GM12865 (cell line): ENCODE measurements around the gene CCDC91.

Experiments
- DNase-seq: peaks from one replicate; pipeline ENCODE4 v3.0.0; 2010; ENCODE audit warnings: low read depth
- H3K4me3 ChIP-seq: 2 replicates; pipeline ENCODE4 v1.5.1; 2011; ENCODE audit warnings: mild to moderate bottlenecking, low read depth, low read length, control low read depth
- TF ChIP-seq, protein P1 (sequence below): IDR thresholded peaks from 2 replicates; pipeline ENCODE4 v1.5.1; 2011; ENCODE audit warnings: low read length, control low read depth, low read depth, inconsistent platforms; ENCODE audit not compliant: insufficient read depth; ENCODE audit errors: missing control alignments

Gene CCDC91

DNA sequence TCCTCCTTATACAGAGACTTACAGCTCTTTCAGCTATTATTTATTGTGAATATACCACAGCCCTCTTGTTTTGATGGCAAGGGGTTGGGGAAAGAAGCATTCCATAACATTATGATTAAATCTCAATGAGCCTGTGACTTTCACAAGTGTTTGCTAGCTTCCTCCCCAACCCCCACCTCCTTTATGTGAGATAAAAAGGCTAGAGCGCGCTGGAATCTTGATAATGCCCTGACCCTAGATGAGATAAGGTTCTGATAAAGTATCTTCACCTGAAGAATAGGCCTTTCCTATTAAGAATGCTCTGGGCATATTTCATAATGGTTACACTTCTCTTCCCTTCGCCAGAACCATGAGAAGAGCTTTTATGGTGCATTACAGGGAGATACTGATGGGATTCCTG, 236.8 kb downstream of the CCDC91 start:
- TF ChIP-seq, protein P1, sequence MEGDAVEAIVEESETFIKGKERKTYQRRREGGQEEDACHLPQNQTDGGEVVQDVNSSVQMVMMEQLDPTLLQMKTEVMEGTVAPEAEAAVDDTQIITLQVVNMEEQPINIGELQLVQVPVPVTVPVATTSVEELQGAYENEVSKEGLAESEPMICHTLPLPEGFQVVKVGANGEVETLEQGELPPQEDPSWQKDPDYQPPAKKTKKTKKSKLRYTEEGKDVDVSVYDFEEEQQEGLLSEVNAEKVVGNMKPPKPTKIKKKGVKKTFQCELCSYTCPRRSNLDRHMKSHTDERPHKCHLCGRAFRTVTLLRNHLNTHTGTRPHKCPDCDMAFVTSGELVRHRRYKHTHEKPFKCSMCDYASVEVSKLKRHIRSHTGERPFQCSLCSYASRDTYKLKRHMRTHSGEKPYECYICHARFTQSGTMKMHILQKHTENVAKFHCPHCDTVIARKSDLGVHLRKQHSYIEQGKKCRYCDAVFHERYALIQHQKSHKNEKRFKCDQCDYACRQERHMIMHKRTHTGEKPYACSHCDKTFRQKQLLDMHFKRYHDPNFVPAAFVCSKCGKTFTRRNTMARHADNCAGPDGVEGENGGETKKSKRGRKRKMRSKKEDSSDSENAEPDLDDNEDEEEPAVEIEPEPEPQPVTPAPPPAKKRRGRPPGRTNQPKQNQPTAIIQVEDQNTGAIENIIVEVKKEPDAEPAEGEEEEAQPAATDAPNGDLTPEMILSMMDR: no peak

DNA sequence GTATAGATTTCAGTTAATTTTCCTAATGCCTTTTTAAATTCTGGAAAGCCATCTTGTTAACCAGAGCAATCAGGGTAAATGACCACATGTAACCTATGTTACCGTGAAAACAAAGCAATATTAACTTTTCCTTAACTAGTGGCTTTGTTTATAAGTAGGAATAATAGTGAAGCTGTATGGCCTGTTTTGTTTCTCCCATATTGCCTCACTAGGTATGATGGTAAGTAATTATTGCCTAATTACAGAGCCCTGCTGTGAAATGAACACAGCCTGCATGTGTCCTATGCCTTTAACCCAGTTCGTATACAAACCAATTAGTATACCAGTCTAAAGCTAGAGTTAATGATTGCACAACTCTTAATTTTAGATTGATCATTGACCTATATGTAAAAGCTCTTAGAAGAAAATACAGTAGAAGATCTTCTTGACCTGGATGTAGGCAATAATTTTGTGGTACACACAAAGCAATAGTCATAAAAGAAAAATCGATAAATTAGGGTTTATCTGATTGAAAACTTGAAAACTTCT, 249.9 kb downstream of the CCDC91 start:
- TF ChIP-seq, protein P1: no peak
- no peak for DNase-seq
- H3K4me3 ChIP-seq: no peak overlapping the region

More for the DNA sequence above, 236.8 kb downstream of the CCDC91 start:
- DNase-seq: no peak
- H3K4me3 ChIP-seq: no peak overlapping the region

DNA sequence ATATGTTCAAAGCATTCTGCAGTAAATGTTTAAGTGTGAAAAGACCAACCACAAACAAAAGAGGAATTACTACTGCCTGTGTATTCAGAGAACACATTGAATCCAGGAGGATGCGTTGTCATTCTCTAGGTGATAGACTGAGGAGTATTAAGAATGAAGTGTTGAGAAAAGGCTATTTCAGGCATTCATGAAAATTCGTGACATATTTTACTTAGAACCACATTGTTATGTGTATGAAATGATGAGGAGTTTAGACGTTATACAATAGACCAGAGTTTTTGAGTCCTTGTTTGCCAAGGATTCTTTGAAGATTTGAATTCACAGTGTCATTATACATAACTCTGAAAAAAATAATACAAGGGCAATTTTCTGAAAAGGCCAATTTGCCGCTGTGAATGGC, 251.8 kb downstream of the CCDC91 start:
- DNase-seq: no peak
- TF ChIP-seq, protein P1: no peak

DNA sequence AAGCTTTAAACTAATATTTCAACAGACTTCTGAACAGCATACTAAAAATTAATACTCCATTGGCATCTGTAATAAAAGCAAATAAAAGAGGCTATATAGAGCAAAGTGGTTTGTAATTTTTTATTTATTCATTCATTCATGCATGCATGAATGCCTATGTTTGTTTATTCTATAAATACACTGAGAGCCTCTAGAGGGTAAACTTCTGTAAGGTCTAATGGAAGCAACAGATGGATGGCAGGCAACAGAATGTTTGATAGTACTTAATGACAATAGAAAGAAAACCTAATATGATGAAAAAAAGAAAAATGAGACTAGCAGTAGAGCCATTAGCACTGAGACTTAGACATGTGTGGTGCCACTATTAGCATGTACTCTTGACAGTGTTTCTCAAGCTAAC, 253.1 kb downstream of the CCDC91 start:
- TF ChIP-seq, protein P1: no peak
- H3K4me3 ChIP-seq: no peak overlapping the region
- no peak for DNase-seq

More for the DNA sequence above, 251.8 kb downstream of the CCDC91 start:
- no peak overlapping the region for H3K4me3 ChIP-seq

DNA sequence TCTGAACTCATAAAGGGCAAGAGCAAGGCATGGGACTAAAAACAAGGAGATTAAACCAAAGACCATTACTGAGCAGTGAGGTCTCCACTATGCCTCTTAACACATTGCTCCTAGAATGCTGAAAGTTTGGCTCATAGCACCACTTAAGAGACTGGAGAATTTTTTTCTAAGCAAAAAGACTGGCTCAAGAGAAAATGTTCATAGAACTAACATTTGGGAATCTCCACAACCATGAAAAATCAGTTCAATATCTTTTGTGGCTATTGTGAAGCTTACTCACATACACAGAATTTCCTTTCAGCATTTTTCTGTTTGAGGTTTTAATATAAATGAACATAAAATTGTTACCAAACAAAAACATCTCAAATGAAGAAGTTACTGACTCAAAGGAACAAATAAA, 255.8 kb downstream of the CCDC91 start:
- no peak overlapping the region for H3K4me3 ChIP-seq
- TF ChIP-seq, protein P1: no peak
- DNase-seq: no peak

DNA sequence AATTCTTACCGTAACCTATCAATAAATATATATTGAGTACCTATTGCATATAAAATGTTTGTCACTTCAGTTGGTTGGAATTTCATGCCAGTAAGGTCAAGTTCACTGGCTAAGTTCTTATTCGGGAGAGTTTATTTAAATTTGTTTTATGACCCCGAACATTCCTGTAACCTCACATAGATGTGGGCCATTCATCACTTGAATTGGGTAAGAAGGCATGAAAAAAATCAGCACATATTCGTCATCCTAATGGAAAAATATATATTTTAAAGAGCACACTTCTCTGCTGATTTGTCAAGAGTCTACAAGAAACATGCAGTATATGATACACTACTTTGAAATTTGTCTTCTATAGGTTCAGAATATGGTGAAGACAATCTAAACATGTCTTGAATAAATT, 263.4 kb downstream of the CCDC91 start:
- TF ChIP-seq, protein P1: no peak
- DNase-seq: no peak
- H3K4me3 ChIP-seq: no peak overlapping the region

DNA sequence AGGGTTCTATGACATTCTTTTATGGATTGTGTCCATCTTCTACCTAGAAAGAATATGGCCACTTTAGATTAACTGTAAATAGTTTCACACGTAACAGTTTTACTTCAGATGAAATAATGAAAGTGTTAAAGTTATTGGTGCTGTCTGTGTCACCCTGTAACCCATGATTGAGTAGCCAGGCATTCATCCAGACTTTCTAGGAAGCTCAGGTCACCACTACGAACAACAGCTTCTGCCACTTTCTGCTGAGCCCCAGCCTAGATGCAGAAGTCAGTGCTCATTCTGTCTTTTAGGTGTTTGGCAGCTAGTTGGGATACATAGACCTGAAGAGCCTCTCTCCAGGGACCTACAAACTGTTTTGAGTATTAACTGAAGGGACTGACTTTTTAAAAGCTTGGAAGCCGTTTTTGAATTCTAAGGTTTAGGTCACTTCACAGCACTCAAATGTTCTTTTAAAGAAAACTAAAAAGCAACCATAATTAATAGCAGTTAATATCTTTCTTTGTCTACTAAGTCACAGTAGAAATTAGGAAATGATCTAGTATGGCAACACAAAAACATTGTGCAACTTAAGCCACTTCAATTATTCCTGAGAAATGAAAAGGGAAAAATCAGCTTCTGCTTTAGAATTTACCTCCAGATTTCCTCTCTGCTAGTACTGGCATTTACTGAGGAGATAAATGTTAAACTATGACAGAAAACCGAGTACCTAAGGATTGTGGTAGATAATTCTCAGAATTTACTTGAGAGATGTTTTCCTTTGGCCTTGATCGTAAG, 266.9 kb downstream of the CCDC91 start:
- H3K4me3 ChIP-seq: no peak overlapping the region
- DNase-seq: no peak
- TF ChIP-seq, protein P1: no peak
